HG02642 (cell line): ENCODE data around the gene ZNF814.
A peak's percentile ranks its signal among the peaks of the same experiment; 100 is the strongest.
"Not testable (repeated sequence)": the region's sequence is repeated elsewhere in the genome, so short reads cannot be mapped to it uniquely, and the experiment has no call there.

Experiments
- ATAC-seq: cut with Tn5 transposase; IDR thresholded peaks from one replicate; pipeline ENCODE4 v1.9.1; 2021; ENCODE audit warnings: mild to moderate bottlenecking; ENCODE audit not compliant: unreplicated experiment, poor library complexity

ZNF814 gene

DNA sequence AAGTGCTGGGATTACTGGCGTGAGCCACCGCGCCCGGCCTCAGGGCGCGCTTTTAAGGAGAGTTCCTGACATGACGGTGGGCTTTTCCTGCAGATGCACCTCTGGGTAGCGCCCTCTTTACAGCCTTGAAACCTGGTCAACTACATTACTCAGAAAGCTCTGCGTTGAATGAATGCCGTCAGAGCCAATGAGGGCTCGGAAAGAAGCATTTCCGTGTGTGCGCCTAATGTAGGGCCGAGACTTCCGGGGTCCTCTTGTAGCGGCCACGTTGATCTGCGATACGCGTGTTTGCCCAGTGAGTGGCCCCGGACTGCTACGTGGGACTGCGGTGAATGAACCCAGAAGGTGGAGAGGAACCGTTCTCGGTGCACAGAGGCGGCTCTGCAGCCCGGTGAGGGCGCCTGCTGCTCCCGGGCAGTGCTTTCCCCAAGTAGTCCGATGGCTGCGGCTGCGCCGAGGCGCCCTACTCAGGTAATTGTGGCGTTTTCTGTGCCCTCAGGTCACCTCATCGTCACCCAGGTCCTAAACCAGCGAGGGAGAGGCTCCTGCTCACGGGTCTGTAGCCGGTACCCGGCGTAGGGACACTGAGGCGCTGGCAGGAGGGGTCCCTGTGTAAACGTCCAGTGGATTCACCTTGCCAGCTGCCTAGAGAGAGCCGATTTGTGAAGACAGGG is 69.2 kb downstream of the ZNF814 start:
- peak; percentile 89 for ATAC-seq

DNA sequence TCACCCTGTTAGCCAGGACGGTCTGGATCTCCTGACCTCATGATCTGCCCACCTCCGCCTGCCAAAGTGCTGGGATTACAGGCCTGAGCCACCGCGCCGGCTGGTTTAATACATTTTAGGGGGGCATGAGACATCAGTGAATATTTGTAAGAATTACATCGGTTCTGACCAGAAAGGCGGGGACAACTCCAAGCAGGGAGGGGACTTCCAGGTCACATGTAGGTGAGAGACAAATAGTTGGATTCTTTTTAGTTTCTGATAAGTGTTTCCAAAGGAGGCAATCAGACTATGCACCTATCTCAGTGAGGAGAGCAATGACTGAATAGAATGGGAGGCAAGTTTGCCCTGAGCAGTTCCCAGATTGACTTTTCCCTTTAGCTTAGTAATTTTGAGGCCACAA is 70.5 kb downstream of the ZNF814 start:
- no peak for ATAC-seq

DNA sequence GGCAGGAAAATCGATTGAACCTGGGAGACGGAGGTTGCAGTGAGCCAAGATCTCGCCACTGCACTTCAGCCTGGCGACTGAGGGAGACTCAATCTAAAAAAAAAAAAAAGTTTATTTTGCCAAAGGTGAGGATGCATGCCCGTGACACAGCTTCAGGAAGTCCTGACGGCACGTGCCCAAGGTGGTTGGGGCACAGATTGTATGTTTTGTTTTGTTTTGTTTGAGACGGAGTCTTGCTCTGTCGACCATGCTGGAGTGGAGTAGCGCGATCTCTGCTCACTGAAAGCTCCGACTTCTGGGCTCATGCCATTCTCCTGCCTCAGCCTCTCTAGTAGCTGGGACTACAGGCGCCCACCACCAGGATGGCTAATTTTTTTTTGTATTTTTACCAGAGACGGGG is 70.9 kb downstream of the ZNF814 start:
- ATAC-seq = no peak

DNA sequence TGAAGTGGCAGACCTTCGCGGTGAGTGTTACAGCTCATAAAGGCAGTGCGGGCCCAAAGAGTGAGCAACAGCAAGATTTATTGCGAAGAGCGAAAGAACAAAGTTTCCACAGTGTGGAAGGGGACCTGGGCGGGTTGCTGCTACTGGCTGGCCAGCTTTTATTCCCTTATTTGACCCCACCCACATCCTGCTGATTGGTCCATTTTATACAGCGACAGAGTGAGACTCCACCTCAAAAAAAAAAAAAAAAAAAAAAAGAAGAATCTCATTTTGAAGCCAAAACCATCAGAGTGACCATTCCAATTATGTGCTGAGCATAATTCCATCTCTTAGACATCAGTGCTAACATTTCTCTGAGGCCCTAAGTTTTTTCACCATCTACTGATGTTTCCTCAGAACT is 72.2 kb downstream of the ZNF814 start:
- no peak for ATAC-seq

DNA sequence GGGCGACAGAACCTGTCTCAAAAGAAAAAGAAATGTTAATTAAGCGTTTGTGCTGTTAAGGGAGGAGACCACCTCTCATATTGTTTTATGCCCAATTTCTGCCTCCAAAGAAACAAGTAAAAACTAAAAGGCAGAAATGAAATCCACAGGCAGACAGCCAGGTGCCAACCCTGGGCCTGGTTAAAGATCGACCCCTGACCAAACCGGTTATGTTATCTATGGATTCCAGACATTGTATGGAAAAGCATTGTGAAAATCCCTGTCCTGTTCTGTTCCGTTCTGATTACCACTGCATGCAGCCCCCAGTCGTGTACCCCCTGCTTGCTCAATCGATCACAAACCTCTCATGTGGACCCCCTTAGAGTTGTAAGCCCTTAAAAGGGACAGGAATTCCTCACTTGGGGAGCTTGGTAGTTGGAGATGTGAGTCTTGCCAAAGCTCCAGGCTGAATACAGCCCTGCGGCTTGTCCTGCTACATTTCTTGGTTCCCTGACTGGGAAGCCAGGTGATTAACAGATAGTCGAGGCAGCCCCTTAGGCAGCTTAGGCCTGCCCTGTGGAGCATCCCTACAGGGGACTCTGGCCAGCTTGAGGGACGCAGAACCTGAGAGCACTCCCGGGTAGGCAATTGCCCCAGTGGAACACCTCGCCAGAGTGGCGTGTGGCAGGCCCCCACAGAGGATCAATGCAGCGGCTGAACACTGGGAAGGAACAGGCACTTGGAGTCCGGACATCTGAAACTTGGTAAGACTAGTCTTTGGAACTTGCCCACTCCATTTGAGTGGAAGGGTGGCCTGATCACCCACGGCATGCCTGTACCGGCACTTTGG is 73.4 kb downstream of the ZNF814 start:
- ATAC-seq = no peak

DNA sequence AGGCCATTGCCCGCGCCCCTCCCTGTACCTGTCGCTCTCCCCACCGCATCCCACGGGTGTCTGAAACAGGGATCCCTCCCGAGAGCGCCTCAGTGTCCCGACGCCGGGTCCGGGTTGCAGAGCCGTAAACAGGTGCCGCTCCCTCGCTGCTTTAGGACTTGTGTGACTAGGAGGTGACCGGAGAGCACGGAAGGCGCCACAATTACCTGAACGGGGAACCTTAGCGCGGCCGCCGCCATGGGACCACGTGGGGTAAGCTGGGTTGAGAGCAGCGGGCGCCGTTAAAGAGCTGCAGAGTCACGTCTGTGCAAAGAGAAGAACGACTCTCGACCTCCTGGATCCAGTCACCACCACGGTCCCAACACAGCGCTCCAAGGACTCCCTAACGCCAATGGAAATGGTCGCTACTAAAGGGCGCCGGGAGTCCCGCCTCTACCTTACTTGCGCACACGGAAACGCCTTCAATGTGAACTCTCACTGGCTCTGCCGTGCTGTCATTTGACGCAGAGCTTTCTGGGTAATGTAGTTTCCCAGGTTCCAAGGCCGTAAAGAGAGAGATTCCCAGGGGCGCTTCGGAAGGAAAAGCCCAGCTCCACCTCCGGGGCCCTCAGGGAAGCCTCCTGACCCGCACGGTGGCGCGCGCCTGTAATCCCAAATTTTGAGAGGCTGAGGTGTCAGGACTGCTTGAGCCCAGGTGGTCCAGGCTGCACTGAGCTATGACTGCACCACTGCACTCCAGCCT is 74.2 kb downstream of the ZNF814 start, which contains the start of gene ZNF552:
Gene ZNF552 (minus strand): TSS at position 409 of the 742 bp plus-strand sequence. CDS start 170 bp downstream, at position 239.
- peak; percentile 76 for ATAC-seq

DNA sequence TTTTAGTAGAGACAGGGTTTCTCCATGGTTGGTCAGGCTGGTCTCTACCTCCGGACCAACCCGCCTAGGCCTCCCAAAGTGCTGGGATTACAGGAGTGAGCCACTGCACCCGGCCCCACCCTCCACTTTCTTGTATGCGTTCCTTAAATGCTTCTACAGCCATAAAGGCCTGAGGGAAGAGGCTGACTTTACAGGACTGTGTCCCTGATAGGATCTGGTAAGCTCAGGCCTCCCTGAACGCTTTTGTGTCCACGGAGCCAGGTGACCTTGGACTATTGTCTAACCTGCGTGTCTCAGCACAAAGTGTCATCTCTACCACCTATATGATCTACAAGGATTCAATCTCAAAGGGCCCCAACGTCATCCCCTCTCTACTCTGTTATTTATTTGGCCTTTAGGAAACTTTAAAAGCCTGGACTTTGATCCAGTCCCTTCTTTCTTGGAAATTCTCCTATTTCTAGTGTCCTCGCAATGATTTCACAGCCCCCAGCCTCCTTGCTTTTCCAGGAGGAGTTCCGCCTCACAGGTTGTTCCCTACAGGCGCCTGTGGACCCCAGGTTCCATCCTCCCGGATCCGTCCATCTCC is 74.8 kb downstream of the ZNF814 start:
- no peak for ATAC-seq

DNA sequence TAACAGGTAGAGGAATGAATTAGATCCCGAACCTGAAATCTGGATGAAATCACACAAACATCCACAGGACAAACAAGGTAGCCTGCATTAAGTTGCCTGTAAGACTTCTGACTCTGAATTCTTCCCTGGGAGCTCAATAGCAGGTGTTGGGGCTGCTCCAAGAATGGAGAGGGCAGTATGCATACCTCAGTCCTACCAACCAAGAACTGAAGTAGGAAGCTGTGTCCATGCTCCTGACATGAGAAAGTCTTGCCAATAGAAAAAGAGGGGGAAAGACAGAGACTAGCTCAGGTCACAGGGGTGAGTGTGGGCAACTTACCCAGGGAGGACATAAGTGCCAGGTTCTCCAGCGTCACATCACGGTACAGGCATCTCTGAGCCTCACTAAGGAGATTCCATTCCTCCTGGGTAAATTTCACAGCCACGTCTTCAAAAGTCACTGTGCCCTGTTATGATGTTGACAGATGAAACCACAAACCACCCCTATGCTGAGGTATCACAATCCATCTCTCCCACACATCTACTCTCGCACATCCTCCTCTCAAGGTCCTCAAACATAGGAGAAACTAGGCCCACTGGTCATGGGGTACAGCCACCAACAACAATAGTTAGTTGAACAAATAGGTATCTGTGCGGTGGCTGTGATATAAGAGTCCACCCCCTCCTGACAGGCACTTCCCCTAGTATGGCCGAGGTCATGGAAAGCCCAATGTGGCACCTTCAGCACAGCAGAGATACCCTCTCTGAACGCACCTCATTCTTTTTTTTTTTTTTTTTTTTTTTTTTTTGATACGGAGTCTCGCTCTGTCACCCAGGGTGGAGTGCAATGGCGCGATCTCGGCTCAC is 75.6 kb downstream of the ZNF814 start:
- not testable (repeated sequence) for ATAC-seq

DNA sequence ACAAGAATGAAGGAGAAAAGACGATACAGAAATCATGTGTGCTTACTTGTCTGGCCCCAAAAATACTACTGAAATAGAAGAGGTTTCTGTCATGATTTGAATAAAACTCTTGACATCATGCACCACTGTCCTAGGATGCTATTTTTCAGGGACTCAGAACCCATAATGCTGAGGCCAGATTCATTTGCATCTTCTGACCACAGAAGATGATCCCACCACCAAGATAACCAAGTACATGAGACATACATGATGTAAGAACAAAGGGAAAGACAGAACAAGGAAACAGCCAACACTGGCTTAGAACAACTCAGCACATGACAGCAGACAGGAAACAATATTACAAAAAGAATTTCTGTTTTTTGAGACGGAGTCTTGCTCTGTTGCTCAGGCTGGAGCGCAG is 76.6 kb downstream of the ZNF814 start:
- ATAC-seq = no peak

DNA sequence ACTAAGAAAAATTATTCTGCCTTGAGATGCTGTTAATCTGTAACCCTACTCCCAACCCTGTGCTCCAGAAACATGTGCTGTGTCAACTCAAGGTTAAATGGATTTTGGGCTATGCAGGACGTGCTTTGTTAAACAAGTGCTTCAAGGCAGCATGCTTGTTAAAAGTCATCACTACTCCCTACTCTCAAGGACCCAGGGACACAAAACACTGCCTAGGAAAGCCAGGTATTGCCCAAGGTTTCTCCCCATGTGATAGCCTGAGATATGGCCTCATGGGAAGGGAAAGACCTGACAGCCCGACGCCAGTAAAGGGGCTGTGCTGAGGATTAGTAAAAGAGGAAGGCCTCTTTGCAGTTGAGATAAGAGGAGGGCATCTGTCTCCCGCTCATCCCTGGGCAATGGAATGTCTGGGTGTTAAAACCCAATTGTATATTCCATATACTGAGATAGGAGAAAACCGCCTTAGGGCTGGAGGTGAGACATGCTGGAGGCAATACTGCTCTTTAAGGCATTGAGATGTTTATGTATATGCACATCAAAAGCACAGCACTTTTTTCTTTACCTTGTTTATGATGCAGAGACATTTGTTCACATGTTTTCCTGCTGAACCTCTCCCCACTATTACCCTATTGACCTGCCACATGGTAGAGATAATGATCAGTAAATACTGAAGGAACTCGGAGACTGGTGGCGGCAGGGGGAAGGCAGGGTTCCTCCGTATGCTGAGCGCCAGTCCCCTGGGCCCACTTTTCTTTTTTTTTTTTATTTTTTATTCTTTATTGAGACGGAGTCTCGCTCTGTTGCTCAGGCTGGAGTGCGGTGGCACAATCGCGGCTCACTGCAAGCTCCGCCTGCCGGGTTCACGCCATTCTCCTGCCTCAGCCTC is 78.2 kb downstream of the ZNF814 start:
- ATAC-seq = not testable (repeated sequence)

DNA sequence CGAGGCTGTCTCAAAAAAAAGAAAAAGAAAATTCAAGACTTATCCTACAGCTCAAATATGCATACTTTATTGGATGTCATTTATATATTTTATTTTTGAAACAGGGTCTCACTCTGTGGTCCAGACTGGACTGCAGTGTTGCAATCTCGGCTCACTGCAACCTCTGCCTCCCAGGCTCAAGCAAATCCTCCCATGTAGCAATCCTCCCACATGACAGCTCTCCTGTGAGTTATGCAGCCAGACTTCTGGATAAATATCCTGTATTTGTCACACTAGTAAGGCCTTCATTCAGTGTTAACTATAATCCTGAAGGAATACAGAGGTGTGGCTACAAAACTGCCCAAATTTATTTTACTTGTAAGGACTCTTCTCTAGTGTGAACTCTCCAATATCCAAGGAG is 81.3 kb downstream of the ZNF814 start:
- ATAC-seq = no peak

DNA sequence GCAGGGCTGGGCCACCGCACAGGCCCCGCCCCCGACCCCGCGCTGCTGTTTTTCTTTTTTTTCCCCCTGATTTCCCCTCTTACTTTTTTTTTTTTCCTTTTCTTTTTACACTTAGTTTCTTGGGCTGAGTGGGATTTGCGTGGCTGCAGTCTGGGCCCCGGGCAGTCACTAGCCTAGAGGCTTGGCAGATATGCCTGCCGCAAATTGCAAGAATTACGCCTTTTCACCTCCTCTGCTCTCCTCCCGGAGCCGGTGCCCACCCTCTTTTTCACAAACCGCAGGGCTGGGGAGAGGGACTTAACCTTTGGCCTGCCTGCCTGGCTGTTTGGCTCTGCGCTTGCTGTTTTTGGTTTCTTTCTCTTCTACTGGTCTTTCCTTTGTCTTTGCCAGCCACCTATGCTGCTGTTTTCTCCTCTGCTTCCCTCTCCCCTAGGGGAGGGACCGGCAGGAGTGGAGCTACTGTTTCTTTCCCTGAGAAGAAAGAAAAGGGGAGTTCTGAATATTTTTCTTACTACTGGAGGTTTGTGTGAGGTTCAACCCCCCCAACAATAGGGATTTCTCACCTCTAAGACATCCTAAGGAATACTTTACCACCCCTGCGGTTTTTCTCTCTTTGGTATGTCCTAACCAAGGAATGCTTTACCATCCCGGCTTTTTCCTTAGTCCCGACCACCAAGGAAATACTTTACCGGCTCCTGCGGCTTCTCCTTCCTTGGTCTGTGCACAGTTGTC is 85.1 kb downstream of the ZNF814 start:
- no peak for ATAC-seq

DNA sequence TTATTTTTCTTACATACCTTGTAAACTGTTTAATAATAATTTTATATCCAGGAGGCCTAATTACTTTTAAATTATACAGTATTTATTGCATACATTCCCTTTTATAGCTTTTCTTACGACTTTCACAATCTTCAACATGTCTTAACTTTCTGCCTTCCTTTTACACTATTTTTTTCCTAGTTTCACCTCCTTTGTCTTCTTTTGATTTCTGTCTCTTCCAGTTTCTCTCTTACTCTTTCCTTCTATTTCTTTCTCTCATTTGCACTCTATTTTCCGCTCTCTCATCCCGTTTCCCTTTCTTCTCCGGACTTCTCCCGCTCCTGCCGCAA is 85.6 kb downstream of the ZNF814 start:
- ATAC-seq = no peak

DNA sequence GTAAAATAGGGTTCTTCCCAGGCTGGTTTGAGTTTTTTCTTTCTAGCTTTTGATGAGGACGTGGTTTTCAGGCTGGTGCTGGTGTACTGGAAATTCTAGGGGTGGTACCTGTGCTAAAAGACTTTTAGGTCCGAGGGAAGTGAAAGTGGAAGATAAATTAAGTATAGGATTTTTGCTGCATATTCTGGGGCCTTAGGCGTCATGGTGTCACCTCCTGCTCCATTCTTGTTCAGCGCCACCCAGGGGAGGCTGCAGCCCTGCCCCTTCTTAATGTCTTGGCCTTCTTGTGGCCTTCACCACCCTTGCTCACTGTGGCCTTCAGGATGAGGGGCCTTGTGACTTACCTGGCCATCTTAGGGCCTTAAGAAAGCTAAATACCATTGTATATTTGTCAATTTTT is 86.6 kb downstream of the ZNF814 start:
- no peak for ATAC-seq

DNA sequence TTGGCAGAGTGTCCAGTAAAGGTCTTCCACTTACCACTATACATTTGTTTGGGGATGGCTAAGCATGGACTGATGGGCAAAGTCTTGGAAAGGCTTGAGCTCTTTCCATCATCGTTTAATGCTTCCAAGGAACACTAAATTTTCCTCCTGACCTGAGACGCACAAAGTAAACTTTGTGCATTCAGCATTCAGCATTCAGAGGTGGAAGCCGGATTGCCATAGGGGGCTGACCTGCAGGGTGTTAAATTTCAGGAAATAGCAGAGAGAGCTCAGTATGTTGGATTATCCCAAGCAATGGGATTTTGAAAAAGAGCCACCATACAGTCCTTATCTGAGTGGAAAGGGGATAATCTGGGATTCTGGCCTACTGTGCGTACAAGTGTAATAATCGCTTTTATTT is 88.1 kb downstream of the ZNF814 start:
- ATAC-seq = no peak
